Activated CD4-positive, alpha-beta T cell treated with anti-CD3 and anti-CD28 coated beads for 48 hours (primary cell): ENCODE data around the gene RAPGEF1.

Experiments
- DNase-seq: peaks from one replicate; pipeline ENCODE4 v3.0.0-alpha.2; 2020

The RAPGEF1 gene

GRCh38 chr9:131636593-131636992, 103.3 kb downstream of the RAPGEF1 start:
- DNase-seq: no peak

- no peak for DNase-seq
Observed at GRCh38 chr9:131635892-131636291, 104.0 kb downstream of the RAPGEF1 start.

- DNase-seq: peak; percentile 74
Observed at GRCh38 chr9:131635285-131635684, 104.6 kb downstream of the RAPGEF1 start.

GRCh38 chr9:131633491-131634031, 106.3 kb downstream of the RAPGEF1 start:
- DNase-seq: no peak

- DNase-seq: no peak
Observed at GRCh38 chr9:131631306-131631705, 108.6 kb downstream of the RAPGEF1 start.

- peak; percentile 27 for DNase-seq
Observed at GRCh38 chr9:131630205-131630831, 109.6 kb downstream of the RAPGEF1 start.

- no peak for DNase-seq
Observed at GRCh38 chr9:131629825-131630204, 110.1 kb downstream of the RAPGEF1 start.

GRCh38 chr9:131629226-131629500, 110.7 kb downstream of the RAPGEF1 start:
- no peak for DNase-seq

GRCh38 chr9:131628459-131629225, 111.2 kb downstream of the RAPGEF1 start:
- no peak for DNase-seq

GRCh38 chr9:131627648-131628458, 112.0 kb downstream of the RAPGEF1 start:
- DNase-seq: peak; percentile 50

- DNase-seq: no peak
Observed at GRCh38 chr9:131627326-131627647, 112.6 kb downstream of the RAPGEF1 start.

- no peak for DNase-seq
Observed at GRCh38 chr9:131625790-131626670, 113.8 kb downstream of the RAPGEF1 start.

GRCh38 chr9:131625508-131625787, 114.4 kb downstream of the RAPGEF1 start:
- no peak for DNase-seq

GRCh38 chr9:131624636-131625507, 115.0 kb downstream of the RAPGEF1 start:
- no peak for DNase-seq

GRCh38 chr9:131623655-131624330, 116.1 kb downstream of the RAPGEF1 start:
- no peak for DNase-seq

- DNase-seq: no peak
Observed at GRCh38 chr9:131622523-131622922, 117.4 kb downstream of the RAPGEF1 start.

- DNase-seq: no peak
Observed at GRCh38 chr9:131621551-131622358, 118.1 kb downstream of the RAPGEF1 start.

- no peak for DNase-seq
Observed at GRCh38 chr9:131620764-131621520, 118.9 kb downstream of the RAPGEF1 start.

GRCh38 chr9:131619680-131620079, 120.2 kb downstream of the RAPGEF1 start:
- no peak for DNase-seq

GRCh38 chr9:131618785-131619184, 121.1 kb downstream of the RAPGEF1 start:
- no peak for DNase-seq
